ENCODE results near the gene APBA3. TPM values are rescaled to one million over a fixed set of nuclear protein-coding genes. Genes with fewer than 3 reads are reported as not detected.

The APBA3 gene
- total and polyA plus RNA-seq, 9 of the 15 experiments (the other 6 are each of a cell fraction or from before 2014, with no cell fraction given) = 0.10 to 29.5 (median 11.5) TPM

GRCh38 chr19:3762501-3763459 is 1.3 kb upstream of the APBA3 start, which contains the start of gene MRPL54 (continued):
- peak; percentile 65; the same call in 1 of the 2 replicates for TF ChIP-seq THAP12 (CRISPR knock-in tag; IDR thresholded peaks at IDR 0.05)
- TF ChIP-seq TCF3 (CRISPR knock-in tag; IDR thresholded peaks at IDR 0.05) = no peak
- no peak for TF ChIP-seq FOSL1 (tag; conservative IDR thresholded peaks at IDR 0.05)
- TF ChIP-seq RBM22 (IDR thresholded peaks at IDR 0.05; ENCODE audit: low read depth, low read length, poor library complexity, severe bottlenecking) = peak; percentile 50
- no peak for TF ChIP-seq ZNF766 (CRISPR knock-in tag; conservative IDR thresholded peaks at IDR 0.05)
- TF ChIP-seq L3MBTL2 (IDR thresholded peaks at IDR 0.05) = peak; percentile 54
- TF ChIP-seq NR1H2 (CRISPR knock-in tag; IDR thresholded peaks at IDR 0.05) = no peak
- peak; percentile 33 for TF ChIP-seq PHF20 (IDR thresholded peaks at IDR 0.05; ENCODE audit: partially characterized antibody)
- TF ChIP-seq ZNF398 (CRISPR knock-in tag; IDR thresholded peaks at IDR 0.05) = no peak
- TF ChIP-seq DNMT1 (IDR thresholded peaks at IDR 0.05) = no peak
- TF ChIP-seq HINFP (tag; conservative IDR thresholded peaks at IDR 0.05; ENCODE audit: low read depth) = no peak
- TF ChIP-seq ZNF707 (CRISPR knock-in tag; conservative IDR thresholded peaks at IDR 0.05) = no peak
- no peak for TF ChIP-seq RNF2 (IDR thresholded peaks at IDR 0.05)
- peak; percentile 64 for TF ChIP-seq PKNOX1 (IDR thresholded peaks at IDR 0.05)
- TF ChIP-seq RB1 (IDR thresholded peaks at IDR 0.05; ENCODE audit: low read depth) = peak; percentile 17; the same call in 1 of the 2 replicates
- TF ChIP-seq CSDE1 (IDR thresholded peaks at IDR 0.05) = no peak; a peak in 1 of 4 replicates
- TF ChIP-seq NFIC (IDR thresholded peaks at IDR 0.05) = 0 out of 2 replicates have a peak, but pooled peaks have one; percentile 32
